ENCODE data around the gene GID8.

GRCh38 chr20:62916703-62917476 lies 21.1 kb upstream of the GID8 start:
- TF ChIP-seq CTCF (IDR thresholded peaks at IDR 0.05; ENCODE audit: low read depth, low read length, poor library complexity, severe bottlenecking) (no peak), EZH2phosphoT487 (IDR thresholded peaks at IDR 0.05; ENCODE audit: borderline replicate concordance, low read length) (no peak)
